ENCODE measurements around the gene INPP5J.
"Not testable (repeated sequence)": the region's sequence is repeated elsewhere in the genome, so short reads cannot be mapped to it uniquely, and the experiment has no call there.

DNA sequence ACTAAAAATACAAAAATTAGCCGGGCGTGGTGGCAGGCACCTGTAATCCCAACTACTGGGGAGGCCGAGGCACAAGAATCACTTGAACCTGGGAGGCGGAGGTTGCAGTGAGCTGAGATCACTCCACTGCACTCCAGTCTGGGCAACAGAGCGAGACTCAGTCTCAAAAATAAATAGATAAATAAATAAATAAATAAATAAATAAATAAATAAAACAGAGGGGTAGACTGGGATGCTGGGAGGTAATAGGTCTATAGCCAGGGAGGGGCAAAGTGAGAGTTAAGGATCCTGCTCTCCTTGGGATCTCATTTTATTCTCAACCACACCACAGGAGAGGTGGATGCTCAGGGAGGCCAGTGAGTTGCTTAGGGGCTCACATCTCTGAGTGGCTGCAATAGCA is 25.2 kb upstream of the INPP5J start:
- TF ChIP-seq, protein P1, sequence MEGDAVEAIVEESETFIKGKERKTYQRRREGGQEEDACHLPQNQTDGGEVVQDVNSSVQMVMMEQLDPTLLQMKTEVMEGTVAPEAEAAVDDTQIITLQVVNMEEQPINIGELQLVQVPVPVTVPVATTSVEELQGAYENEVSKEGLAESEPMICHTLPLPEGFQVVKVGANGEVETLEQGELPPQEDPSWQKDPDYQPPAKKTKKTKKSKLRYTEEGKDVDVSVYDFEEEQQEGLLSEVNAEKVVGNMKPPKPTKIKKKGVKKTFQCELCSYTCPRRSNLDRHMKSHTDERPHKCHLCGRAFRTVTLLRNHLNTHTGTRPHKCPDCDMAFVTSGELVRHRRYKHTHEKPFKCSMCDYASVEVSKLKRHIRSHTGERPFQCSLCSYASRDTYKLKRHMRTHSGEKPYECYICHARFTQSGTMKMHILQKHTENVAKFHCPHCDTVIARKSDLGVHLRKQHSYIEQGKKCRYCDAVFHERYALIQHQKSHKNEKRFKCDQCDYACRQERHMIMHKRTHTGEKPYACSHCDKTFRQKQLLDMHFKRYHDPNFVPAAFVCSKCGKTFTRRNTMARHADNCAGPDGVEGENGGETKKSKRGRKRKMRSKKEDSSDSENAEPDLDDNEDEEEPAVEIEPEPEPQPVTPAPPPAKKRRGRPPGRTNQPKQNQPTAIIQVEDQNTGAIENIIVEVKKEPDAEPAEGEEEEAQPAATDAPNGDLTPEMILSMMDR (IDR thresholded peaks at IDR 0.05): not testable (repeated sequence)
- TF ChIP-seq EP300, POLR2A (IDR thresholded peaks at IDR 0.05): not testable (repeated sequence)

All from tibial nerve (tissue), 4 donors.